ENCODE results near the gene SLC9A9. TPM values are rescaled to one million over a fixed set of nuclear protein-coding genes. Genes with fewer than 3 reads are reported as not detected.

Gene SLC9A9
- total RNA-seq, 4 donors from 2014 or later = 1.1 to 15.9 (median 9.7) TPM

- Histone ChIP-seq H3K27me3 (no peaks in the 10 kb centered on the region), H3K4me3 (no peak overlapping the region), H3K4me1 (peaks cover 6 to 16% (median 10%) of the 10 kb centered on the region in 4 donors), H3K27ac (peak overlapping the region in 1 of 4 donors; percentile 8), H3K9me3 (no peaks in the 10 kb centered on the region), H3K36me3 (no peaks in the 10 kb centered on the region)
- 66% methylated on average over 2 to 3 of the region's 3 CpGs for WGBS, 2 donors (ENCODE audit: low coverage in 1 of 2)
- DNase-seq = no peak
- intact Hi-C loops (cut with DNase I; ENCODE audit: low total_unique reads) = no loop called here
- TF ChIP-seq EP300 (IDR thresholded peaks at IDR 0.05; ENCODE audit: low read depth) (no peak), POLR2AphosphoS5 (IDR thresholded peaks at IDR 0.05) (no peak), POLR2A (IDR thresholded peaks at IDR 0.05) (no peak), CTCF (IDR thresholded peaks at IDR 0.05) (no peak)
- in situ Hi-C loops (cut with MboI; ENCODE audit: low pct_ligation_motif_present in 1 of 4, low pct_unique_long_range_greater_than_20kb in 1 of 4, low sequenced_read_pairs in 3 of 4) = no loop called here
Observed at GRCh38 chr3:143535994-143536784, 312.1 kb downstream of the SLC9A9 start.

GRCh38 chr3:143533391-143533790, 314.9 kb downstream of the SLC9A9 start:
- TF ChIP-seq POLR2AphosphoS5 (IDR thresholded peaks at IDR 0.05) (no peak), POLR2A (IDR thresholded peaks at IDR 0.05) (no peak), EP300 (IDR thresholded peaks at IDR 0.05; ENCODE audit: low read depth) (no peak), CTCF (IDR thresholded peaks at IDR 0.05) (no peak)
- in situ Hi-C loops (cut with MboI; ENCODE audit: low pct_ligation_motif_present in 1 of 4, low pct_unique_long_range_greater_than_20kb in 1 of 4, low sequenced_read_pairs in 3 of 4) = no loop called here

GRCh38 chr3:143532091-143532490, 316.2 kb downstream of the SLC9A9 start:
- Histone ChIP-seq H3K4me3 (no peak overlapping the region), H3K4me1 (peaks cover 0 to 15% (median 4%) of the 10 kb centered on the region in 4 donors), H3K27me3 (no peaks in the 10 kb centered on the region), H3K9me3 (no peaks in the 10 kb centered on the region), H3K27ac (no peak overlapping the region), H3K36me3 (no peaks in the 10 kb centered on the region)
- 33 to 86% methylated on average over 1 of the region's 1 CpG for WGBS, 2 donors (ENCODE audit: low coverage in 1 of 2)
- in situ Hi-C loops (cut with MboI; ENCODE audit: low pct_ligation_motif_present in 1 of 4, low pct_unique_long_range_greater_than_20kb in 1 of 4, low sequenced_read_pairs in 3 of 4) = no loop called here
- no peak for TF ChIP-seq CTCF (IDR thresholded peaks at IDR 0.05)
- no peak for TF ChIP-seq POLR2AphosphoS5 (IDR thresholded peaks at IDR 0.05)
- TF ChIP-seq EP300 (IDR thresholded peaks at IDR 0.05; ENCODE audit: low read depth) = no peak
- TF ChIP-seq POLR2A (IDR thresholded peaks at IDR 0.05) = no peak
- intact Hi-C loops (cut with DNase I; ENCODE audit: low total_unique reads) = no loop called here
- no peak for DNase-seq

More at GRCh38 chr3:143533391-143533790, 314.9 kb downstream of the SLC9A9 start:
- no peak for DNase-seq
- no peaks in the 10 kb centered on the region for H3K9me3 ChIP-seq
- no peaks in the 10 kb centered on the region for H3K27me3 ChIP-seq
- intact Hi-C loops (cut with DNase I; ENCODE audit: low total_unique reads) = no loop called here
- H3K36me3 ChIP-seq = no peaks in the 10 kb centered on the region
- H3K4me3 ChIP-seq = no peak overlapping the region
- no peak overlapping the region for H3K27ac ChIP-seq
- H3K4me1 ChIP-seq = peaks cover 0 to 15% (median 10%) of the 10 kb centered on the region in 4 donors

- H3K9me3 ChIP-seq = no peaks in the 10 kb centered on the region
- WGBS, 2 donors (ENCODE audit: low coverage in 1 of 2) = 90 to 100% methylated on average over 1 of the region's 1 CpG
- no peak for TF ChIP-seq POLR2A (IDR thresholded peaks at IDR 0.05)
- TF ChIP-seq CTCF (IDR thresholded peaks at IDR 0.05) = no peak
- no peak for TF ChIP-seq POLR2AphosphoS5 (IDR thresholded peaks at IDR 0.05)
- no peak for TF ChIP-seq EP300 (IDR thresholded peaks at IDR 0.05; ENCODE audit: low read depth)
- peaks cover 0 to 5% (median under 1%) of the 10 kb centered on the region in 4 donors for H3K4me1 ChIP-seq
- no peak overlapping the region for H3K4me3 ChIP-seq
- DNase-seq = no peak
- in situ Hi-C loops (cut with MboI; ENCODE audit: low pct_ligation_motif_present in 1 of 4, low pct_unique_long_range_greater_than_20kb in 1 of 4, low sequenced_read_pairs in 3 of 4) (no loop called here), intact Hi-C loops (cut with DNase I; ENCODE audit: low total_unique reads) (no loop called here)
- no peaks in the 10 kb centered on the region for H3K36me3 ChIP-seq
- no peak overlapping the region for H3K27ac ChIP-seq
- H3K27me3 ChIP-seq = no peaks in the 10 kb centered on the region
Observed at GRCh38 chr3:143531101-143531500, 317.2 kb downstream of the SLC9A9 start.

Data from transverse colon (tissue), 4 donors.